H1 (cell line): ENCODE measurements around the gene SHQ1. TPM values are rescaled to one million over a fixed set of nuclear protein-coding genes. Genes with fewer than 3 reads are reported as not detected.

Experiments
- CTCF ChIA-PET: fragments of 300-600 bp; sonication (Branson Sonifier 250); formaldehyde crosslinking; loops from one replicate; lab custom pipeline; 2021; ENCODE audit not compliant: partially characterized antibody; lab: Charles Lee
- POLR2A ChIA-PET: fragments of 300-600 bp; sonication (Branson Sonifier 250); formaldehyde crosslinking; loops from one replicate; lab custom pipeline; 2021; ENCODE audit warnings: inconsistent platforms; ENCODE audit not compliant: partially characterized antibody; lab: Charles Lee
- DNase-seq, 2 experiments: peaks; one replicate each; pipeline versions ENCODE4 v3.0.0 to v3.0.0-alpha.2; 2010 to 2022; ENCODE audit warnings: low spot score in 2 of 2, low read depth in 1 of 2, mixed read lengths in 1 of 2
- FAIRE-seq: peaks from 2 replicates; lab custom pipeline; 2011; peaks lifted over from hg19 to GRCh38; lab: Jason Lieb, UNC
- H2AFZ ChIP-seq: 2 replicates; pipeline ENCODE4 v1.8.1; 2012; ENCODE audit warnings: low read length, inconsistent platforms
- H2AK5ac ChIP-seq: 2 replicates; pipeline ENCODE4 v1.6.1; 2013; ENCODE audit warnings: low read depth, low read length
- H2BK120ac ChIP-seq: replicated peaks from 2 replicates; pipeline ENCODE3; 2013; ENCODE audit warnings: low read depth, low read length, inconsistent platforms
- H2BK12ac ChIP-seq: 2 replicates; pipeline ENCODE4 v1.6.1; 2013; ENCODE audit warnings: low read depth, low read length
- H2BK15ac ChIP-seq: 2 replicates; pipeline ENCODE4 v1.6.1; 2013; ENCODE audit warnings: low read length
- H2BK20ac ChIP-seq: 2 replicates; pipeline ENCODE4 v1.6.1; 2013; ENCODE audit warnings: low read length
- H2BK5ac ChIP-seq: 2 replicates; pipeline ENCODE4 v1.6.1; 2013; ENCODE audit warnings: low read depth, low read length
- H3K14ac ChIP-seq: 2 replicates; pipeline ENCODE4 v1.6.1; 2013; ENCODE audit warnings: inconsistent platforms; ENCODE audit not compliant: insufficient read length
- H3K18ac ChIP-seq: 2 replicates; pipeline ENCODE4 v1.6.1; 2013; ENCODE audit warnings: low read length; ENCODE audit errors: extremely low read depth
- H3K23ac ChIP-seq: 2 replicates; pipeline ENCODE4 v1.6.1; 2013; ENCODE audit warnings: inconsistent platforms; ENCODE audit not compliant: insufficient read length
- H3K23me2 ChIP-seq: 2 replicates; pipeline ENCODE4 v1.6.1; 2013; ENCODE audit warnings: low read depth, low read length
- H3K27ac ChIP-seq: 2 replicates; pipeline ENCODE4 v1.6.1; 2011; ENCODE audit warnings: low read depth, low read length, inconsistent platforms
- H3K27me3 ChIP-seq, 4 experiments: replicated peaks in 1 of 4; 1 replicate in 1 of 4; 2 replicates in 3 of 4; pipeline versions ENCODE4 v1.6.1 to v1.8.1; 2011 to 2013; ENCODE audit warnings: low read length in 3 of 4, mild to moderate bottlenecking in 3 of 4, inconsistent platforms in 2 of 4, mixed read lengths in 2 of 4, moderate library complexity in 1 of 4; ENCODE audit not compliant: control insufficient read depth in 3 of 4, insufficient read depth in 3 of 4; ENCODE audit errors: extremely low read depth in 1 of 4
- H3K36me3 ChIP-seq, 4 experiments: 2 replicates each; pipeline versions ENCODE4 v1.6.1 to v1.8.1; 2011 to 2013; ENCODE audit warnings: mild to moderate bottlenecking in 4 of 4, low read length in 3 of 4, moderate library complexity in 2 of 4, control low read depth in 1 of 4, inconsistent platforms in 1 of 4; ENCODE audit not compliant: insufficient read depth in 4 of 4, control insufficient read depth in 2 of 4
- H3K4ac ChIP-seq: replicated peaks from 2 replicates; pipeline ENCODE3; 2013; ENCODE audit warnings: low read length, low read depth, mixed read lengths, inconsistent platforms; ENCODE audit not compliant: insufficient read length
- H3K4me1 ChIP-seq, 4 experiments: replicated peaks in 1 of 4; 1 replicate in 1 of 4; 2 replicates in 3 of 4; pipeline versions ENCODE4 v1.6.1 to v1.8.1; 2011 to 2013; ENCODE audit warnings: low read length in 3 of 4, inconsistent platforms in 2 of 4, mixed read lengths in 1 of 4; ENCODE audit not compliant: insufficient read depth in 4 of 4, control insufficient read depth in 3 of 4
- H3K4me2 ChIP-seq, 2 experiments: 2 replicates each; pipeline versions ENCODE4 v1.6.1 to v1.8.1; 2011 to 2013; ENCODE audit warnings: low read depth in 2 of 2, low read length in 2 of 2, control low read depth in 1 of 2, inconsistent platforms in 1 of 2, mild to moderate bottlenecking in 1 of 2; ENCODE audit not compliant: insufficient read depth in 1 of 2
- H3K4me3 ChIP-seq, 4 experiments: fragments of 200-600, 300-600 bp in 1 of 4; sonication (generic), shearing (Covaris generic), sonication (Bioruptor Twin) in 1 of 4; 2 replicates each; pipeline versions ENCODE4 v1.5.1 to v1.8.1; 2011 to 2016; ENCODE audit warnings: low read length in 4 of 4, low read depth in 3 of 4, control low read depth in 2 of 4, inconsistent platforms in 2 of 4, mild to moderate bottlenecking in 2 of 4, mixed read lengths in 1 of 4, moderate library complexity in 1 of 4; ENCODE audit not compliant: insufficient read depth in 2 of 4; ENCODE audit errors: extremely low read depth in 1 of 4
- H3K56ac ChIP-seq: replicated peaks from 2 replicates; pipeline ENCODE3; 2013; ENCODE audit warnings: low read depth, mild to moderate bottlenecking, mixed read lengths, low read length, inconsistent platforms; ENCODE audit not compliant: insufficient read length
- H3K79me1 ChIP-seq: 2 replicates; pipeline ENCODE4 v1.6.1; 2013; ENCODE audit warnings: low read depth, low read length, control low read depth
- H3K79me2 ChIP-seq, 2 experiments: 2 replicates each; pipeline versions ENCODE4 v1.6.1 to v1.8.1; 2012 to 2013; ENCODE audit warnings: low read length in 2 of 2, mild to moderate bottlenecking in 2 of 2, inconsistent platforms in 1 of 2; ENCODE audit not compliant: insufficient read depth in 2 of 2, control insufficient read depth in 1 of 2
- H3K9ac ChIP-seq, 4 experiments: replicated peaks in 1 of 4; 1 replicate in 1 of 4; 2 replicates in 3 of 4; pipeline versions ENCODE4 v1.6.1 to v1.8.1; 2011 to 2013; ENCODE audit warnings: low read depth in 3 of 4, low read length in 3 of 4, control low read depth in 2 of 4, mild to moderate bottlenecking in 2 of 4, moderate library complexity in 2 of 4, inconsistent platforms in 1 of 4; ENCODE audit errors: extremely low read depth in 1 of 4
- H3K9me3 ChIP-seq, 2 experiments: 2 replicates each; pipeline versions ENCODE4 v1.6.1 to v1.8.1; 2012 to 2013; ENCODE audit warnings: mild to moderate bottlenecking in 2 of 2, moderate library complexity in 2 of 2, control low read depth in 1 of 2, inconsistent platforms in 1 of 2, low read depth in 1 of 2, low read length in 1 of 2, mixed read lengths in 1 of 2; ENCODE audit not compliant: insufficient read depth in 2 of 2
- H4K20me1 ChIP-seq, 2 experiments: replicated peaks in 1 of 2; 2 replicates each; pipeline versions ENCODE3 to v1.8.1; 2011 to 2013; ENCODE audit warnings: inconsistent platforms in 2 of 2, low read length in 2 of 2, mild to moderate bottlenecking in 1 of 2; ENCODE audit not compliant: insufficient read depth in 2 of 2, control insufficient read depth in 1 of 2
- H4K5ac ChIP-seq: 2 replicates; pipeline ENCODE4 v1.6.1; 2013; ENCODE audit warnings: low read length, low read depth, mixed read lengths, inconsistent platforms; ENCODE audit not compliant: insufficient read length
- H4K8ac ChIP-seq: 2 replicates; pipeline ENCODE4 v1.8.0; 2013; ENCODE audit warnings: mild to moderate bottlenecking, moderate library complexity, low read length, inconsistent platforms; ENCODE audit not compliant: insufficient read depth; ENCODE audit errors: extremely low read depth
- H4K91ac ChIP-seq: replicated peaks from 2 replicates; pipeline ENCODE3; 2013; ENCODE audit warnings: low read length, mixed read lengths, inconsistent platforms; ENCODE audit not compliant: insufficient read length
- BACH1 ChIP-seq: IDR thresholded peaks from 2 replicates; pipeline ENCODE4 v1.6.1; 2012; ENCODE audit warnings: low read length, improper control_type of control experiment
- EP300 ChIP-seq, 2 experiments: IDR thresholded peaks; 1 replicate in 1 of 2; 2 replicates in 1 of 2; pipeline ENCODE4 v1.6.1; 2011 to 2012; ENCODE audit warnings: low read depth in 2 of 2, low read length in 2 of 2, mild to moderate bottlenecking in 2 of 2, borderline replicate concordance in 1 of 2, inconsistent platforms in 1 of 2, moderate library complexity in 1 of 2
- GABPA ChIP-seq: IDR thresholded peaks from 2 replicates; pipeline ENCODE4 v1.6.1; 2011; ENCODE audit warnings: mild to moderate bottlenecking, low read length, moderate library complexity, borderline replicate concordance; ENCODE audit not compliant: insufficient read depth
- GTF2F1 ChIP-seq: IDR thresholded peaks from 2 replicates; pipeline ENCODE4 v1.6.1; 2012; ENCODE audit warnings: low read depth, low read length, improper control_type of control experiment, borderline replicate concordance
- JUN ChIP-seq: IDR thresholded peaks from 2 replicates; pipeline ENCODE4 v1.6.1; 2011; ENCODE audit warnings: low read depth, mild to moderate bottlenecking, improper control_type of control experiment, low read length
- SUZ12 ChIP-seq: fragments of 200-600 bp; sonication (generic); IDR thresholded peaks from 2 replicates; pipeline ENCODE4 v1.6.1; 2012; ENCODE audit warnings: mild to moderate bottlenecking, inconsistent platforms, low read length, moderate library complexity, mixed read lengths
- TAF1 ChIP-seq: IDR thresholded peaks from 2 replicates; pipeline ENCODE4 v1.6.1; 2011; ENCODE audit warnings: mild to moderate bottlenecking, low read depth, low read length
- WGBS, 2 experiments: shearing (Covaris generic) in 1 of 2; methylation state at CpG; one replicate each; pipeline versions ENCODE4 v1.1.6 to v1.1.7; 2013 to 2015; ENCODE audit warnings: low lambda C conversion rate in 2 of 2, mixed read lengths in 2 of 2, inconsistent platforms in 1 of 2, low coverage in 1 of 2, missing lambda C conversion rate in 1 of 2; ENCODE audit not compliant: insufficient replicate concordance in 2 of 2, insufficient coverage in 1 of 2, insufficient read length in 1 of 2; ENCODE audit errors: extremely low coverage in 1 of 2, missing lambda C conversion rate in 1 of 2; 5-methylcytosine and 5-hydroxymethylcytosine counted together
- polyA plus RNA-seq, 7 experiments: library from polyadenylated mRNA; depleted of rRNA in 3 of 7; stranded (reverse) in 5 of 7; unstranded in 2 of 7; fragments of >200 nt in 5 of 7; fragments of 200-250 nt in 2 of 7; gene quantifications; 1 replicate in 5 of 7; 2 replicates in 1 of 7; 4 replicates in 1 of 7; pipeline versions ENCODE4 v1.2.1 to v1.2.3, GENCODE V29; 2011 to 2013; ENCODE audit warnings: missing spikeins in 2 of 7, mixed read lengths in 2 of 7
- total RNA-seq: library from RNA; stranded (reverse); fragmentation: NEBNext Ultra II Directional; extraction: Animal tissue kit (Norgen Biotek cat#: 25700); gene quantifications from 2 replicates; pipeline ENCODE4 v1.2.1, GENCODE V29; 2021
- TF ChIP-seq, protein P1 (sequence below): IDR thresholded peaks from 2 replicates; pipeline ENCODE4 v1.6.1; 2011; ENCODE audit warnings: low read depth, mild to moderate bottlenecking, low read length; ENCODE audit not compliant: insufficient read depth
- TF ChIP-seq, protein P2 (sequence below): IDR thresholded peaks from 2 replicates; pipeline ENCODE4 v1.6.1; 2012; ENCODE audit warnings: inconsistent platforms

Gene SHQ1
- total and polyA plus RNA-seq, 2 of the 8 experiments (the other 6 are each of a cell fraction or from before 2014, with no cell fraction given), result 10.7 to 34.4 TPM

DNA sequence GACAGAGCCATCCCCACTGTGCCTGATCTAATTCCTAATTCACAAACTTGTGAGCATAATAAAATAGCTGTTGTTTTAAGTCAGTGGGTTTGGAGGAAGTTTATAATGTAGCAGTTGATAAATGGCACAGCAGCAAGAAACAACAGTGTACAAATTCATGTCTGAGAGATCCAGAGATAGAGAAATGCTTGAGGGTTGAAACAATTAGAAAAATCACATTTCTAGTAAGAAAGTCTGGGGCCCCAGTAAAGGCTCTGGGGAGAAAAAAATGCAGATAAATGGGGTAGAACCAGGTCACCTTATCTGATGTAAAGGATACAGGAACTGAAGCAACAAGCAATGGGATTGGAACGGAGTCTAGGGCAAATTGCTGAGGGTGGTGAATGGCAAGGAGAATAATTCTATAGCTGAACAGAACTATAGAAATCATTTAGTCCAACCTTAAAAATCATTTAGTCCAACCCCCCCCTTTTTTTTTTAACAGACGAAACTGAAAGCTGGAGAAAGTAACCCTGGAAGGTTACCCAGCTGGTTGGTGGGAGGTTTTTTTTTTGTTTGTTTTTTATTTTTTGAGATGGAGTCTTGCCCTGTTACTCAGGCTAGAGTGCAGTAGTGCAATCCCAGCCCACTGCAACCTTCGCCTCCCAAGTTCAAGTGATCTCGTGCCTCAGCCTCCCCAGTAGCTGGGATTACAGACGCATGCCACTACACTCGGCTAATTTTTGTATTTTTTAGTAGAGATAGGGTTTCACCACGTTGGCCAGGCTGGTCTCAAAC lies 14.3 kb upstream of the SHQ1 start:
- H2AFZ ChIP-seq, result no peak overlapping the region
- H2BK20ac ChIP-seq, result no peak overlapping the region
- no peaks in the 10 kb centered on the region for H3K4me1 ChIP-seq
- H3K27me3 ChIP-seq, result no peaks in the 10 kb centered on the region
- no peak overlapping the region for H3K9ac ChIP-seq
- no peaks in the 10 kb centered on the region for H3K79me2 ChIP-seq
- no peak overlapping the region for H2BK120ac ChIP-seq
- no peak for DNase-seq
- no peak overlapping the region for H3K18ac ChIP-seq
- no peaks in the 10 kb centered on the region for H3K9me3 ChIP-seq
- no peak overlapping the region for H4K5ac ChIP-seq
- H2AK5ac ChIP-seq, result no peak overlapping the region
- H3K56ac ChIP-seq, result no peak overlapping the region
- H2BK15ac ChIP-seq, result no peak overlapping the region
- H3K36me3 ChIP-seq, result no peaks in the 10 kb centered on the region
- no peak overlapping the region for H3K4ac ChIP-seq
- H3K27ac ChIP-seq, result no peak overlapping the region
- 82% methylated on average over 7 of the region's 7 CpGs; no CpG with 5 or more reads in 1 of the 2 experiments for WGBS, 2 experiments
- FAIRE-seq, result no peak
- TF ChIP-seq TAF1 (no peak), GTF2F1 (no peak), BACH1 (no peak), SUZ12 (no peak), JUN (no peak), GABPA (no peak), EP300 (IDR thresholded peaks at IDR 0.05; ENCODE audit: borderline replicate concordance in 1 of 2, low read depth in 2 of 2, low read length in 2 of 2) (no peak)
- TF ChIP-seq, protein P1, sequence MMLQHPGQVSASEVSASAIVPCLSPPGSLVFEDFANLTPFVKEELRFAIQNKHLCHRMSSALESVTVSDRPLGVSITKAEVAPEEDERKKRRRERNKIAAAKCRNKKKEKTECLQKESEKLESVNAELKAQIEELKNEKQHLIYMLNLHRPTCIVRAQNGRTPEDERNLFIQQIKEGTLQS, result no peak
- TF ChIP-seq, protein P2, sequence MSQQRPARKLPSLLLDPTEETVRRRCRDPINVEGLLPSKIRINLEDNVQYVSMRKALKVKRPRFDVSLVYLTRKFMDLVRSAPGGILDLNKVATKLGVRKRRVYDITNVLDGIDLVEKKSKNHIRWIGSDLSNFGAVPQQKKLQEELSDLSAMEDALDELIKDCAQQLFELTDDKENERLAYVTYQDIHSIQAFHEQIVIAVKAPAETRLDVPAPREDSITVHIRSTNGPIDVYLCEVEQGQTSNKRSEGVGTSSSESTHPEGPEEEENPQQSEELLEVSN, result no peak
- TF ChIP-seq, all 59 proteins: peak for 0
- Histone ChIP-seq H3K14ac (no peak overlapping the region), H3K4me3 (no peak overlapping the region), H2BK5ac (no peak overlapping the region), H4K91ac (no peak overlapping the region), H4K20me1 (no peaks in the 10 kb centered on the region), H4K8ac (no peak overlapping the region), H3K4me2 (no peak overlapping the region), H3K23me2 (no peaks in the 10 kb centered on the region), H3K79me1 (no peaks in the 10 kb centered on the region), H2BK12ac (no peak overlapping the region), H3K23ac (no peak overlapping the region)
- POLR2A ChIA-PET, result interaction anchor here (0.7 kb wide), 1 partner anchor 13 kb away, joined by 3 read pairs; no protein-coding TSS in a partner anchor
- CTCF ChIA-PET, result interaction anchor here (0.6 to 0.9 kb wide), 2 partner anchors 11 to 37 kb away, joined by 3 read pairs; no protein-coding TSS in a partner anchor
